ENCODE measurements around the gene C13orf46. TPM values are rescaled to one million over a fixed set of nuclear protein-coding genes. Genes with fewer than 3 reads are reported as not detected.

The C13orf46 gene
- total and polyA plus RNA-seq, 4 donors = 0.10 to 0.17 TPM; not detected in 2

DNA sequence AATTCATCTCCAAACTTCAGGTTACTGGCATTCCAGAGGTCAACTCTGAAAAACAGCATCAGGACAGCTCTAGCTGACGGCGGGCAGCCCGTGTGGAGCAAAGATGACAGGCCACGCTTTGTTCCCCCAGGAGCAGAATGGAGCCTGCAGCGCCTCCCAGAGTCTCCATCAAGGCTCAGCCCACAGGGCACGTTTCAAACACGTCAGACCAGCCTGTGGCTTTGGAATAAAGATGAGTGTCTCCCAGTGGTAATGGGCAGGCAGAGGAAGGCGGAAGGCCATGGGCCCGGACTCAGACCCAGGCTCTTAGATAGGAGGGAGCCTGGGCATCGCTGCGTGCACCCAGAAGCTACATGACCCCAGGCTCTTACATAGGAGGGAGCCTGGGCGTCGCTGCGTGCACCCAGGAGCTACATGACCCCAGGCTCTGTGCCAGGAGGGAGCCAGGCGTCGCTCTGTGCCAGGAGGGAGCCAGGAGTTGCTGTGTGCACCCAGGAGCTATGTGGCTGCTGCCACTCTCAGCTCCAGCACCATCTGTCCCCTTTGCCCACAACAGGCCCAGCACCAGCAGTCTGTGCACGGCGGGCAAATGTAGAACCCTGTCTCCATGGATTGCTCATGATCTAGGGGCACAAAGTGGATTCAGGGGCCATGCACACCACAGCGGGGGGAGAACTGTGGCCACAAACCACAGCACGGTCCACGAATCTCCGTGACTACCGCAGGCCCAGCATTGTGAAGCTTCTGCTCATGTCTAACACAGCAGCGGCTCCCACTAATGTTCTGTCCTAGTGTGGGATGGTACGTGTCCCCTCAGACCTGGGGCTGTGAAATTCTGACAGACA, 47.8 kb upstream of the C13orf46 start:
- no peak for TF ChIP-seq GABPA (IDR thresholded peaks at IDR 0.05 in 1 of 2, conservative IDR thresholded peaks at IDR 0.05 in 1 of 2)
- TF ChIP-seq MAX (IDR thresholded peaks at IDR 0.05) = no peak
- no peak for TF ChIP-seq REST (IDR thresholded peaks at IDR 0.05)
- no peak for TF ChIP-seq HNF4A (conservative IDR thresholded peaks at IDR 0.05)
- TF ChIP-seq TAF1 (conservative IDR thresholded peaks at IDR 0.05) = no peak
- no peak for TF ChIP-seq HNF4G (IDR thresholded peaks at IDR 0.05)
- TF ChIP-seq JUND (IDR thresholded peaks at IDR 0.05) = no peak
- TF ChIP-seq SP1 (IDR thresholded peaks at IDR 0.05) = no peak
- TF ChIP-seq YY1 (IDR thresholded peaks at IDR 0.05) = no peak
- TF ChIP-seq, protein P1, sequence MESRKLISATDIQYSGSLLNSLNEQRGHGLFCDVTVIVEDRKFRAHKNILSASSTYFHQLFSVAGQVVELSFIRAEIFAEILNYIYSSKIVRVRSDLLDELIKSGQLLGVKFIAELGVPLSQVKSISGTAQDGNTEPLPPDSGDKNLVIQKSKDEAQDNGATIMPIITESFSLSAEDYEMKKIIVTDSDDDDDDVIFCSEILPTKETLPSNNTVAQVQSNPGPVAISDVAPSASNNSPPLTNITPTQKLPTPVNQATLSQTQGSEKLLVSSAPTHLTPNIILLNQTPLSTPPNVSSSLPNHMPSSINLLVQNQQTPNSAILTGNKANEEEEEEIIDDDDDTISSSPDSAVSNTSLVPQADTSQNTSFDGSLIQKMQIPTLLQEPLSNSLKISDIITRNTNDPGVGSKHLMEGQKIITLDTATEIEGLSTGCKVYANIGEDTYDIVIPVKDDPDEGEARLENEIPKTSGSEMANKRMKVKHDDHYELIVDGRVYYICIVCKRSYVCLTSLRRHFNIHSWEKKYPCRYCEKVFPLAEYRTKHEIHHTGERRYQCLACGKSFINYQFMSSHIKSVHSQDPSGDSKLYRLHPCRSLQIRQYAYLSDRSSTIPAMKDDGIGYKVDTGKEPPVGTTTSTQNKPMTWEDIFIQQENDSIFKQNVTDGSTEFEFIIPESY (IDR thresholded peaks at IDR 0.05) = no peak
- TF ChIP-seq EGR1 (IDR thresholded peaks at IDR 0.05; ENCODE audit: low read depth in 2 of 2) = no peak
- no peaks in the 10 kb centered on the region for H3K27me3 ChIP-seq (ENCODE audit: control insufficient read depth in 4 of 4, insufficient read depth in 4 of 4, low read length in 3 of 4)
- no peaks in the 10 kb centered on the region for H3K4me1 ChIP-seq (ENCODE audit: control insufficient read depth in 4 of 4, insufficient read depth in 4 of 4, low read length in 3 of 4)
- H3K27ac ChIP-seq (ENCODE audit: low read depth in 1 of 2, low read length in 2 of 2) = no peak overlapping the region
- no peak overlapping the region for H3K9ac ChIP-seq (ENCODE audit: low read depth in 1 of 2, low read length in 2 of 2)
- no peaks in the 10 kb centered on the region for H3K9me3 ChIP-seq (ENCODE audit: control insufficient read depth in 4 of 4, low read length in 3 of 4)
- WGBS = 86% methylated on average over 25 of the region's 25 CpGs
- peaks cover 0 to 3% (median 1%) of the 10 kb centered on the region in 4 donors for H3K36me3 ChIP-seq (ENCODE audit: control insufficient read depth in 4 of 4, insufficient read depth in 3 of 4, low read depth in 1 of 4, low read length in 3 of 4)
- no peak overlapping the region for H3K4me3 ChIP-seq (ENCODE audit: low read depth in 1 of 3, low read length in 3 of 3)
- no peak for DNase-seq (ENCODE audit: low spot score)

GRCh38 chr13:114020750-114021463, 47.0 kb upstream of the C13orf46 start:
- no peaks in the 10 kb centered on the region for H3K4me1 ChIP-seq (ENCODE audit: control insufficient read depth in 4 of 4, insufficient read depth in 4 of 4, low read length in 3 of 4)
- no peak overlapping the region for H3K9ac ChIP-seq (ENCODE audit: low read depth in 1 of 2, low read length in 2 of 2)
- 93% methylated on average over 32 of the region's 32 CpGs for WGBS
- no peak overlapping the region for H3K27ac ChIP-seq (ENCODE audit: low read depth in 1 of 2, low read length in 2 of 2)
- TF ChIP-seq FOXA2 (IDR thresholded peaks at IDR 0.05) (no peak), REST (IDR thresholded peaks at IDR 0.05) (no peak), EGR1 (IDR thresholded peaks at IDR 0.05; ENCODE audit: low read depth in 2 of 2) (no peak), MAX (IDR thresholded peaks at IDR 0.05) (no peak), GABPA (IDR thresholded peaks at IDR 0.05 in 1 of 2, conservative IDR thresholded peaks at IDR 0.05 in 1 of 2) (no peak), SP1 (IDR thresholded peaks at IDR 0.05) (no peak), HNF4A (conservative IDR thresholded peaks at IDR 0.05) (no peak), CTCF (IDR thresholded peaks at IDR 0.05; ENCODE audit: low read depth, low read length, missing input control) (no peak), RXRA (IDR thresholded peaks at IDR 0.05) (no peak), HNF4G (IDR thresholded peaks at IDR 0.05) (no peak), TAF1 (conservative IDR thresholded peaks at IDR 0.05) (no peak)
- TF ChIP-seq, protein P1 (IDR thresholded peaks at IDR 0.05) = no peak
- no peak overlapping the region for H3K4me3 ChIP-seq (ENCODE audit: low read depth in 1 of 3, low read length in 3 of 3)
- H3K27me3 ChIP-seq (ENCODE audit: control insufficient read depth in 4 of 4, insufficient read depth in 4 of 4, low read length in 3 of 4) = no peaks in the 10 kb centered on the region
- no peak for DNase-seq (ENCODE audit: low spot score)
- peaks cover 0 to 3% (median 1%) of the 10 kb centered on the region in 4 donors for H3K36me3 ChIP-seq (ENCODE audit: control insufficient read depth in 4 of 4, insufficient read depth in 3 of 4, low read depth in 1 of 4, low read length in 3 of 4)
- H3K9me3 ChIP-seq (ENCODE audit: control insufficient read depth in 4 of 4, low read length in 3 of 4) = no peaks in the 10 kb centered on the region
